ENCODE data around the gene SLC12A8. TPM values are rescaled to one million over a fixed set of nuclear protein-coding genes. Genes with fewer than 3 reads are reported as not detected.

The SLC12A8 gene
- total RNA-seq, 1 donor from 2014 or later: 13.6 TPM

DNA sequence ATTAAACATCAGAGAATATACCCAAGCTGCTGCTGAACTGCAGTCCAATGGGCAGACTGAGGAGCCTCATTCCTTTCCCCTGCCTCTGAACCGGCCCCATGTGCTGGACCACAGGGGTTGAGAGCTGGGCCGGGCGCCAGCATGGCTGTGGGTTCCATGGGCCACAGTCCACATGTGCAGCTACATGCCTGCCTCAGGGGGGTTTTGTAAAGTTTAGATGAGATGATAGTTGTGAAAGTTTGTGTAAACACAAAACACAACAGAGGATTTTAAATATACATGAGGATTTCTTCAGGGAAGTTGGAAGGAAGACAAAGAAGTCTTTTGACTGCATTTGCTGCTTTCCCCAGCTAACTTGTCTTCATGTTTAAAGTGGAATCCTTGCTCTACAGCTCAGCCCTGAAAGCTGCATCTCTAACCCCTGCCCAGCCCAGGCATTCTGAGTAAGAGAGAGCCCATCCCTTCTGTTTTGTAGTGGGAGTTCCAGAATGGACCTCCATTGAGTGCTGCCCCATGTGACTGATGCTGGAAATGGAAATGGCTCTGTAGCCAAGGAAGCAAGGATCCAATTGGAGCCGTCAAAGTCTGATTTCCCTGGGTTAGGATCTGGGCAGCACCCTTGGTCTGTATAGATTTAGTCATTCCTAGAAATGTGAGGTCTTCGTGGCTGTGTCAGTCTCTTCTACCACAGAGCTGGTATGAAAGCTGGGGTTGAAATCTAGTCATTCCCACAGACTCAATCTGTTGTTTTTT, 17.5 kb downstream of the SLC12A8 start:
- TF ChIP-seq, protein P1, sequence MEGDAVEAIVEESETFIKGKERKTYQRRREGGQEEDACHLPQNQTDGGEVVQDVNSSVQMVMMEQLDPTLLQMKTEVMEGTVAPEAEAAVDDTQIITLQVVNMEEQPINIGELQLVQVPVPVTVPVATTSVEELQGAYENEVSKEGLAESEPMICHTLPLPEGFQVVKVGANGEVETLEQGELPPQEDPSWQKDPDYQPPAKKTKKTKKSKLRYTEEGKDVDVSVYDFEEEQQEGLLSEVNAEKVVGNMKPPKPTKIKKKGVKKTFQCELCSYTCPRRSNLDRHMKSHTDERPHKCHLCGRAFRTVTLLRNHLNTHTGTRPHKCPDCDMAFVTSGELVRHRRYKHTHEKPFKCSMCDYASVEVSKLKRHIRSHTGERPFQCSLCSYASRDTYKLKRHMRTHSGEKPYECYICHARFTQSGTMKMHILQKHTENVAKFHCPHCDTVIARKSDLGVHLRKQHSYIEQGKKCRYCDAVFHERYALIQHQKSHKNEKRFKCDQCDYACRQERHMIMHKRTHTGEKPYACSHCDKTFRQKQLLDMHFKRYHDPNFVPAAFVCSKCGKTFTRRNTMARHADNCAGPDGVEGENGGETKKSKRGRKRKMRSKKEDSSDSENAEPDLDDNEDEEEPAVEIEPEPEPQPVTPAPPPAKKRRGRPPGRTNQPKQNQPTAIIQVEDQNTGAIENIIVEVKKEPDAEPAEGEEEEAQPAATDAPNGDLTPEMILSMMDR (IDR thresholded peaks at IDR 0.05; ENCODE audit: insufficient read depth, low read length, poor library complexity, severe bottlenecking): no peak
- no peaks in the 10 kb centered on the region for H3K36me3 ChIP-seq (ENCODE audit: control insufficient read depth, insufficient read depth, low read length)
- no peaks in the 10 kb centered on the region for H3K27me3 ChIP-seq (ENCODE audit: control insufficient read depth, insufficient read depth, low read length)
- no peak overlapping the region for H3K4me3 ChIP-seq (ENCODE audit: low read depth, low read length)
- DNase-seq (ENCODE audit: low read depth): no peak

DNA sequence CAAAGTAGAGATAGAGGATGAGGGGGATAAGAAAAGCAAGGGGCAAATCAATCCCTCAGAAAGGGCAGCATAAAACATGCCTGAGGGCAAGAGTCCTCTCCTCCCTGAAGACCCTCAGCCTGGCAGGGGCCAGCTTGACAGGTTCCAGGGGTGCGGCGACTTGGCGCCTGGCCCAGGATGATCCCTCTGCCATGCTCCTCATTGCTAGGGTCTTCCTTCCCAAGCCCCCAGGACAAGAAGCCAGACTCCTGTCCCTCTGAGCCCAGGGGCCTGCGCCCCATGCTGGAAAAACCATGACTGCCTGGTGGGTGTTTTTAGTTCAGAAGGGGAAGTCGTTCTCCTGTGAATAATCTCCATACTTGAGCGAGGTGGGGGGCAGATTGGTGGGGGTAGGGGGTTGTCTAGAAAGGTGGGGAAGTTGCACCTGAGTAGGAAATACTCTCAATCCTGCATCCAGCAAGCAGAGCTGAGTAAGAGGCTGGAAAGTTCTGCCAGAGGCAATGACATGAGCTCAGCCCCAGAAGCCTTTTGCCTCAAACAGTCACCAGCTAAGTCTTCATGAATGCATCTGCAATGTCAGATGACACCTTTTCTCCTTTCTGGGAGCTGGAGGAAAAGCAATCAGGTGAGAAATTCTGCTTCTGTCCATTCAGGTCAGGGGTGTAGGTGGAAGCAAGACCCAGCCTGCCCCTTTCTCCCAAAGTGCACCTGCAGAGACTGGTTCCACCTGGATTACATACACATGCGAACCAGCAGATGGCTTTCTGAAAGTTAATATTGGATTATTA, 18.3 kb downstream of the SLC12A8 start:
- Histone ChIP-seq H3K4me3 (ENCODE audit: low read depth, low read length) (no peak overlapping the region), H3K36me3 (ENCODE audit: control insufficient read depth, insufficient read depth, low read length) (no peaks in the 10 kb centered on the region), H3K27me3 (ENCODE audit: control insufficient read depth, insufficient read depth, low read length) (no peaks in the 10 kb centered on the region)
- TF ChIP-seq, protein P1 (IDR thresholded peaks at IDR 0.05; ENCODE audit: insufficient read depth, low read length, poor library complexity, severe bottlenecking): no peak
- no peak for DNase-seq (ENCODE audit: low read depth)

DNA sequence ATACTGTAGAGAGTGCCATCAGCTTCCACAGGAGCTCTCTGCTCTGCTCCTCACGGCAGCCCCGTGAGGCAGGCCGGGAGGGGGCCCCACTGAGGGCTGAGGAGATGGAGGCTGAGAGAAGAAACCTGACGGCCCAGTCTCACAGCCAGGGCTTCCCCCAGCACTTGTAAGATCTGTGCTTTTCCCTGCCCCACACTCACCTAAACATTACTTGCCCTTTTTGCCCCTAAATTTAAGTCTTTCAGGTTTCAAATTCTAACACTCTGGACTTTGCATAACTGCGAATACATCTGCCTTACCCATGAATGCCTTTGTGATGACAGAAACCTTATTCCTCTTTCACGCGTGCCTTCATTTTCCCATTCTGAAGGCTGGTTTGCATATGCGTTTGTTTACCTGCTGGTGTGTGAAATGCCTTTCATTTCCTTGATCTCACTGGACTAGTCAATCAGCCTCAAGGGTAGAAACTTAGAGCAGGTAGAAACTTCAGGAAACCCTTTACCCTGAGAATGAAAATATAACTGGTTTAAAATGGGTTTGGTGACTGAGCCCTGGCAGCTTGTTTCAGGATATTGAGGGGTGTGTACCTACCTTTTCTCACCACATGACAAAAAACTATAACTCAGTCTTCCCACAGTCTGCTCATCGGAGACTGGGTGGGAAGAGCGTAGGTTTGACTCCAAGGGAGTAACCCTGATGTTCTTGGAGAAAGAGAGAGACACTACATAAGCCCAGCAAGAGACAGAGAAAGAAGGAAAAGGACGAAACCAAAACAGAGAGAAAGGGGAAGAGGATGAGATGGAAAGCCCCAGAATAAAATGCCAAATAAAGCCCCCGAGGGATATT, 20.1 kb downstream of the SLC12A8 start:
- peak; percentile 21 for DNase-seq (ENCODE audit: low read depth)
- no peaks in the 10 kb centered on the region for H3K27me3 ChIP-seq (ENCODE audit: control insufficient read depth, insufficient read depth, low read length)

DNA sequence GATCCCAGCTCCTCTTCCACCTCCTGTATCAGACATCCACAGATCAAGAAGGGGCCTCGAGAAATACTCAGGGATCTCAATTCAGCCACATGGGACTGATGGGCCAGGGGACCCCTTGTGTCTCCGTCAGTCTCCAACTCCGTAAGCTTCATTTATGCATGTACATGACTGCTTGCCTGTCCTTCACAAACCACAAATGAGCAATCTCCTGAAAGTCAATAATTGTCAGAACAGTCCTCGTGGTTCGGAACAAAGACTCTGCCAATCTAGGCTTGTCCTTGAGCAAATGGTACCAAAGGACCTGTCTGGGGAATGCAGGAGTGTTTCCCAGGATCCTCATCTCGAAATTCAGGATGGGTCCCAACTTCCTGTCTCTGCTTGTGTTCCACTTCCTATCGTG, 20.8 kb downstream of the SLC12A8 start:
- TF ChIP-seq, protein P1 (IDR thresholded peaks at IDR 0.05; ENCODE audit: insufficient read depth, low read length, poor library complexity, severe bottlenecking): no peak

More for the DNA sequence above, 20.1 kb downstream of the SLC12A8 start:
- no peak overlapping the region for H3K4me3 ChIP-seq (ENCODE audit: low read depth, low read length)
- no peaks in the 10 kb centered on the region for H3K36me3 ChIP-seq (ENCODE audit: control insufficient read depth, insufficient read depth, low read length)
- TF ChIP-seq, protein P1 (IDR thresholded peaks at IDR 0.05; ENCODE audit: insufficient read depth, low read length, poor library complexity, severe bottlenecking): peak; percentile 35

DNA sequence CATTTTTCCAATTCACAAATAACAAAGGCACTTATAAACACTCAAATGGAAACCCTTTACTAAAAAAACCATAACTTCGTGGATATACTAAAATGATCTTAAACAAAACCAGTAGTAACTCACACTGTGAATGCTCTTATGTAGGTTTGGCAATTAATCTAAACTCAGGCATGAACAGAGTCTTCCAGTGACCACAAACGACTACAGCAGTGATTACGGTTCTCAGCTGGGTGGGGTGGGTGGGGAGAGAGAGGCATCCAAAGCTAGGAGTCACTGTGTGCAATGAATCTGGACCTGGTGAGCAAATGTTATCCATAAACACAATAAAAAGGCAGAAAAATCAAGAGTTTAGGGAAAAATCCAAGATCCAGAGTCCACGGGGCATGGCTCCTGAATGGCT, 21.3 kb downstream of the SLC12A8 start:
- H3K27me3 ChIP-seq (ENCODE audit: control insufficient read depth, insufficient read depth, low read length): no peaks in the 10 kb centered on the region
- DNase-seq (ENCODE audit: low read depth): no peak
- TF ChIP-seq, protein P1 (IDR thresholded peaks at IDR 0.05; ENCODE audit: insufficient read depth, low read length, poor library complexity, severe bottlenecking): no peak
- no peaks in the 10 kb centered on the region for H3K36me3 ChIP-seq (ENCODE audit: control insufficient read depth, insufficient read depth, low read length)
- H3K4me3 ChIP-seq (ENCODE audit: low read depth, low read length): no peak overlapping the region

More for the DNA sequence above, 20.8 kb downstream of the SLC12A8 start:
- no peak overlapping the region for H3K4me3 ChIP-seq (ENCODE audit: low read depth, low read length)
- peak; percentile 18 for DNase-seq (ENCODE audit: low read depth)
- H3K36me3 ChIP-seq (ENCODE audit: control insufficient read depth, insufficient read depth, low read length): no peaks in the 10 kb centered on the region
- no peaks in the 10 kb centered on the region for H3K27me3 ChIP-seq (ENCODE audit: control insufficient read depth, insufficient read depth, low read length)
